Measurements from ENCODE around the gene SLC6A18.

DNA sequence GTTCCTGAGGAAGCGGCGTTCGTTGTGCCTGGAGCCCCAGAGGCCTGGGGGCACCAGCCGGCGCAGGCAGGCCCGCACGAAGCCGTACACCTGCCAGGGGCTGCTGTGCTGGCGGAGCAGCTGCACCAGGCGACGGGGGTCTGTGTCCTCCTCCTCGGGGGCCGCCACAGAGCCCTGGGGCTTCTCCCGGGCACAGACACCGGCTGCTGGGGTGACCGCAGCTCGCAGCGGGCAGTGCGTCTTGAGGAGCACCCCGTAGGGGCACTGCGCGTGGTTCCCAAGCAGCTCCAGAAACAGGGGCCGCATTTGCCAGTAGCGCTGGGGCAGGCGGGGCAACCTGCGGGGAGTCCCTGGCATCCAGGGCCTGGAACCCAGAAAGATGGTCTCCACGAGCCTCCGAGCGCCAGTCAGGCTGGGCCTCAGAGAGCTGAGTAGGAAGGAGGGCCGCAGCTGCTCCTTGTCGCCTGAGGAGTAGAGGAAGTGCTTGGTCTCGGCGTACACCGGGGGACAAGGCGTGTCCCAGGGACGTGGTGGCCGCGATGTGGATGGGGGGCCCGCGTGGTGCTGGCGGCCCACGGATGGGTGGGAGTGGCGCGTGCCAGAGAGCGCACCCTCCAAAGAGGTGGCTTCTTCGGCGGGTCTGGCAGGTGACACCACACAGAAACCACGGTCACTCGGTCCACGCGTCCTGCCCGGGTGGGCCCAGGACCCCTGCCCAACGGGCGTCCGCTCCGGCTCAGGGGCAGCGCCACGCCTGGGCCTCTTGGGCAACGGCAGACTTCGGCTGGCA is 68.4 kb downstream of the SLC6A18 start:
- TF ChIP-seq, protein P1, sequence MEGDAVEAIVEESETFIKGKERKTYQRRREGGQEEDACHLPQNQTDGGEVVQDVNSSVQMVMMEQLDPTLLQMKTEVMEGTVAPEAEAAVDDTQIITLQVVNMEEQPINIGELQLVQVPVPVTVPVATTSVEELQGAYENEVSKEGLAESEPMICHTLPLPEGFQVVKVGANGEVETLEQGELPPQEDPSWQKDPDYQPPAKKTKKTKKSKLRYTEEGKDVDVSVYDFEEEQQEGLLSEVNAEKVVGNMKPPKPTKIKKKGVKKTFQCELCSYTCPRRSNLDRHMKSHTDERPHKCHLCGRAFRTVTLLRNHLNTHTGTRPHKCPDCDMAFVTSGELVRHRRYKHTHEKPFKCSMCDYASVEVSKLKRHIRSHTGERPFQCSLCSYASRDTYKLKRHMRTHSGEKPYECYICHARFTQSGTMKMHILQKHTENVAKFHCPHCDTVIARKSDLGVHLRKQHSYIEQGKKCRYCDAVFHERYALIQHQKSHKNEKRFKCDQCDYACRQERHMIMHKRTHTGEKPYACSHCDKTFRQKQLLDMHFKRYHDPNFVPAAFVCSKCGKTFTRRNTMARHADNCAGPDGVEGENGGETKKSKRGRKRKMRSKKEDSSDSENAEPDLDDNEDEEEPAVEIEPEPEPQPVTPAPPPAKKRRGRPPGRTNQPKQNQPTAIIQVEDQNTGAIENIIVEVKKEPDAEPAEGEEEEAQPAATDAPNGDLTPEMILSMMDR (IDR thresholded peaks at IDR 0.05; ENCODE audit: low read length): no peak
- TF ChIP-seq EZH2 (optimal IDR thresholded peaks at IDR 0.05; ENCODE audit: low read depth, low read length): no peak
